ENCODE data around the gene ZNF362. TPM values are rescaled to one million over a fixed set of nuclear protein-coding genes. Genes with fewer than 3 reads are reported as not detected.

Gene ZNF362
- total and polyA plus RNA-seq, 12 donors = 7.8 to 37.3 (median 23.8) TPM

DNA sequence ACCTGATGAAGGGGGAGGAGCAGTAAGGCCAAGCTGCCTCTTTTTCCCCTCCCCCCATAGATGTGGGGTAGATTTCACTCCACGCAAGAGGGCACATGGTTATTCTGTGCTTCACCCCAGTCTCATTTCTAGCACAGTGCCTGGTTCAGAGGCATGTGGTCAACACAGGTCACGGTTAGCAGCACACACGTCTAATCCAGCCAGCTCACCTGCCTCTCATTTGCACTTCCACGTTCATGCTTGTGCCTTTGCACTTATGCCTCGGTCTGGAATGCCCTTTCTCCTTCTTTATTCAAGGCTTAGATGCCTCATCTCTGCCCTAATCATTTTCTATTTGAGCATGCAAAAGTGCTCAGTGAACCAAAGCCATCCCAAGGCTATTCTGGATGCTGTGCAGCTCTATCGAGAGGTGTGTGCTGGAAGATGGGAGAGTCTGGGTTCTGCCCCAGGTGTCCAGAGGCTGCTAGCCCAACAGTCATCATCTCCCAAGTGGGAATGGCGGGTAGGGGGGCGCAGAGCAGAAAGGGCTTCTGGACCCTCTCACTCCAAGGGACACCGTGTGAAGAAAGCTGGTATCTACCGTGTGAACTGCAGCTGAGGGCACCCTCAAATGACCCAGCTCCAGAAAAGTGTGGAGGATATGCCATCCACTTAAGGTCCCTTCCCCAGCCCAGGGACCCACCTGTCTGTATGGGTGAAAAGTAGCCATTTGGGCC, 66.7 kb downstream of the ZNF362 start:
- no peak overlapping the region for H3K4me3 ChIP-seq
- intact Hi-C loops (cut with DNase I) = no loop called here
- no peaks in the 10 kb centered on the region for H3K9me3 ChIP-seq (replicated peaks in 1 of 3)
- DNase-seq = no peak
- WGBS, 4 donors = 66 to 85% (median 81%) methylated on average over 10 of the region's 10 CpGs
- H3K4me1 ChIP-seq (replicated peaks in 1 of 2) = peaks cover 10 to 23% of the 10 kb centered on the region in 2 donors
- H3K27ac ChIP-seq = no peak overlapping the region
- no peaks in the 10 kb centered on the region for H3K27me3 ChIP-seq
- TF ChIP-seq POLR2A (IDR thresholded peaks at IDR 0.05) = no peak
- TF ChIP-seq, protein P1, sequence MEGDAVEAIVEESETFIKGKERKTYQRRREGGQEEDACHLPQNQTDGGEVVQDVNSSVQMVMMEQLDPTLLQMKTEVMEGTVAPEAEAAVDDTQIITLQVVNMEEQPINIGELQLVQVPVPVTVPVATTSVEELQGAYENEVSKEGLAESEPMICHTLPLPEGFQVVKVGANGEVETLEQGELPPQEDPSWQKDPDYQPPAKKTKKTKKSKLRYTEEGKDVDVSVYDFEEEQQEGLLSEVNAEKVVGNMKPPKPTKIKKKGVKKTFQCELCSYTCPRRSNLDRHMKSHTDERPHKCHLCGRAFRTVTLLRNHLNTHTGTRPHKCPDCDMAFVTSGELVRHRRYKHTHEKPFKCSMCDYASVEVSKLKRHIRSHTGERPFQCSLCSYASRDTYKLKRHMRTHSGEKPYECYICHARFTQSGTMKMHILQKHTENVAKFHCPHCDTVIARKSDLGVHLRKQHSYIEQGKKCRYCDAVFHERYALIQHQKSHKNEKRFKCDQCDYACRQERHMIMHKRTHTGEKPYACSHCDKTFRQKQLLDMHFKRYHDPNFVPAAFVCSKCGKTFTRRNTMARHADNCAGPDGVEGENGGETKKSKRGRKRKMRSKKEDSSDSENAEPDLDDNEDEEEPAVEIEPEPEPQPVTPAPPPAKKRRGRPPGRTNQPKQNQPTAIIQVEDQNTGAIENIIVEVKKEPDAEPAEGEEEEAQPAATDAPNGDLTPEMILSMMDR (IDR thresholded peaks at IDR 0.05) = no peak
- H3K36me3 ChIP-seq (replicated peaks in 1 of 2) = peaks cover 0 to 59% of the 10 kb centered on the region in 2 donors

DNA sequence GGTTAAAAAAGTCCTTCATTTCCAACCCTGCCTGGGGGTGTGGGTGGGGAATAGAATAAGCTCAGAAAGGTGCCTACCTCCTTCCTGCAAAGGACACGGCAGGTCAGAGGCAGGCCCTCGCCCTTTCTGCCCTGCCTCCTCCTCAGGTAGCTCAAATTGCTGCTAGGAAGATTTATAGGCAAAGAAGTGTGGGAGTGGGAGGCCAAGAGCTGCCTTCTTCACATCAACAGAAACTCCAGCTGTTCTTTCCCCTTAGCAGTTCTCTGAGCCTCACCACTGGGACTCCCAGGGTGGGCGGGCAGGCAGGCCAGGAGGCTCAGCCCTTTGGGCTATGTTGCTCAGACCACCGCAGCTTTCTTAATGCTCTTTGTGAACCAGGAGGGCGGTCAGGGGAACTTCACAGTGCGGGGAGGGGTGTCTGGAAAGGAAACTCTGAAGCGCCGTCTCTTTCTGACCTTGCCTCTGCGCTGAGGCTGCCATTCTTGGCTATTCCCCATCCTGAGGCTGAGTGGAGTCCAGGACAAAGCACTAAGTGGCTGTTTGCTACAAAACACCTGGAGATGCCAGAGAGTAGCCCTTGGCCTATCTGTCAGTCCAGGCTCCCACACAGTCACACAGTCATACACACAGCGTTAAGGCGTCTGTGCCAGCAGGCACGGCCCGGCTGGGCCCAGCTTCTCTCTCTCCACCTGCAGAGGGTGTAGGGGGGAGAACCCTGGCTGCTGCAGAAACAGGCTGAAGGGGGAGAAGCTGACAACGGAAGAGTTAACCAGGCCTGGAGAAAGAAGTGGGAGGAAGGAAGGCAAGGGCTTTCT, 67.6 kb downstream of the ZNF362 start:
- no peak for TF ChIP-seq POLR2A (IDR thresholded peaks at IDR 0.05)
- TF ChIP-seq, protein P1 (IDR thresholded peaks at IDR 0.05) = no peak
- 68 to 80% (median 76%) methylated on average over 13 to 14 of the region's 14 CpGs for WGBS, 4 donors
- H3K9me3 ChIP-seq (replicated peaks in 1 of 3) = no peaks in the 10 kb centered on the region
- peaks cover 0 to 68% of the 10 kb centered on the region in 2 donors for H3K36me3 ChIP-seq (replicated peaks in 1 of 2)
- no peak overlapping the region for H3K4me3 ChIP-seq
- H3K4me1 ChIP-seq (replicated peaks in 1 of 2) = peaks cover 16 to 31% of the 10 kb centered on the region in 2 donors
- H3K27ac ChIP-seq = peak overlapping the region in 1 of 5 donors; percentile 62
- intact Hi-C loops (cut with DNase I) = no loop called here
- H3K27me3 ChIP-seq = no peaks in the 10 kb centered on the region
- DNase-seq = no peak

DNA sequence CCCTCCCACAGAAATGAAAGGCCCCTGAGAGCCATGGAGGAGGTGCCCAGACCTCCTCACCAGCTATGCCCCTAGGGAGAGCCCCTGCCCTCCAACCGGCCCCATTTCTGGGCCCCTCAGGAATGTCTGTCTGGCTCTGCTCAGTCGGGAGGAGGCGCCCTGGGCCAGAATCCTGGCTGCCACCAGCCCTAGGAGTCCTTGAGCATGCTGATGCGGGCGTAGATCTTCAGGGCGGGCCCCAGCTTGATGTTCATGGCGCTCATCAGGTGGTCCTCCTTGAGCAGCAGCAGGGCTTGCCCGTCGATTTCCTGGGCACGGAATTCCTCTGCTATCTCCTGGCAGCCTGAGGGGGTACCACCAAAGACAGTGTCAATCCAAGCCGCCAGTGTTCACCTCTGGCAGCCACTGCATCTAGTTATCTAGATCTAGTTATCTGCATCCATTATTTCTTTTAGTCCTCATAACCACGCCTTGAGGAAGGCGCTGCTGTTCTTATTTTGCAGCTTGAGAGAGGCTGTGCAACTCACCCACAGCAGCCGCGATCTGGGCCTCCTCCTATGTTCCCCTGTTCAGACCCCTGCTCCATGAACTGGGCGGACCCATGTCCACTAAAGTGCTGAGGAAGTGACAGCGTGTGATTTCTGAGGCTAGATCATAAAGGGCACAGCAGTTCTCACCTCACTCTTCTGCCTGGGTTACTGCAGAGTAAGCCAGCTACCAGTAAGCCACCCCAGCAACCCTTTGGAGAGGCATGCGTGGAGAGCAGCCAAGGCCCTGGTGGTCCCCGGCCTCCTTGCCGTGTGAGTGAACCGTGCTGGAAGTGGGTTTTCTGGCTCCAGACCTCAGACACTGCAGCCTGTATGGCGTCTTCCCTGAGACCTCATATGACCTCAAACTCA, 68.6 kb downstream of the ZNF362 start:
- Histone ChIP-seq H3K4me3 (no peak overlapping the region), H3K27me3 (no peaks in the 10 kb centered on the region), H3K4me1 (replicated peaks in 1 of 2) (peaks cover 16 to 33% of the 10 kb centered on the region in 2 donors), H3K36me3 (replicated peaks in 1 of 2) (peaks cover 0 to 78% of the 10 kb centered on the region in 2 donors), H3K27ac (peak overlapping the region in 2 of 5 donors; percentile 14 to 62), H3K9me3 (replicated peaks in 1 of 3) (no peaks in the 10 kb centered on the region)
- WGBS, 4 donors = 68 to 80% (median 75%) methylated on average over 18 to 22 of the region's 22 CpGs
- DNase-seq = no peak
- intact Hi-C loops (cut with DNase I) = no loop called here
- no peak for TF ChIP-seq POLR2A (IDR thresholded peaks at IDR 0.05)
- TF ChIP-seq, protein P1 (IDR thresholded peaks at IDR 0.05) = no peak

All from adrenal gland (tissue), 12 donors.